ENCODE results near the gene INAFM1. TPM values are rescaled to one million over a fixed set of nuclear protein-coding genes. Genes with fewer than 3 reads are reported as not detected.
"Not testable (repeated sequence)": the region's sequence is repeated elsewhere in the genome, so short reads cannot be mapped to it uniquely, and the experiment has no call there.

Gene INAFM1
- total and polyA plus RNA-seq, 12 donors, result 6.9 to 183 (median 61.8) TPM

DNA sequence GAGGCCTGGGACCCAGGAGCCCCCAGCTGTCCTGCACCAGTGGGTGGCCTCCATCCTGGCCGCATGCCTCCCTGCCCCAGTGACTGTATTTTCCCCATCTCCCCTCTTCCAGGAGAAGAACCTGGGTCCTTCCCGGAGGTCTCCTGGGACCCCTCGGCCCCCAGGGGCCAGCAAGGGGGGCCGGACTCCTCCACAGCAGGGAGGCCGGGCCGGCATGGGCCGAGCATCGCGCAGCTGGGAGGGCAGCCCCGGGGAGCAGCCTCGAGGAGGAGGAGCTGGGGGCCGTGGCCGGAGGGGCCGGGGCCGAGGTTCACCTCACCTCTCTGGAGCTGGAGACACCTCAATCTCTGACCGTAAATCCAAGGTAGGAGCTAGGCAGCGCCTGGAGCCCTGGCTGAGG lies 14.2 kb upstream of the INAFM1 start:
- whole genome bisulfite sequencing, 4 donors, result 90 to 96% (median 91%) methylated on average over 3 to 17 of the region's 17 CpGs
- H3K27ac ChIP-seq, result no peak overlapping the region
- H3K9me3 ChIP-seq (replicated peaks in 1 of 3), result no peaks in the 10 kb centered on the region
- peaks cover 0 to 68% of the 10 kb centered on the region in 2 donors for H3K36me3 ChIP-seq (replicated peaks in 1 of 2)
- peaks cover 10 to 20% of the 10 kb centered on the region in 2 donors for H3K4me1 ChIP-seq (replicated peaks in 1 of 2)
- H3K4me3 ChIP-seq, result no peak overlapping the region
- TF ChIP-seq POLR2A (IDR thresholded peaks at IDR 0.05), result no peak
- TF ChIP-seq CTCF (IDR thresholded peaks at IDR 0.05), result no peak
- intact Hi-C loops (cut with DNase I), result no loop called here
- H3K27me3 ChIP-seq, result no peaks in the 10 kb centered on the region
- peak in 1 of 7 donors; percentile 36 for DNase-seq

GRCh38 chr19:47261946-47262793 lies 12.5 kb upstream of the INAFM1 start:
- 78 to 87% (median 84%) methylated on average over 13 to 14 of the region's 14 CpGs for WGBS, 4 donors

GRCh38 chr19:47264629-47265028 lies 10.1 kb upstream of the INAFM1 start:
- H3K27me3 ChIP-seq, result no peaks in the 10 kb centered on the region
- TF ChIP-seq POLR2A (IDR thresholded peaks at IDR 0.05) (no peak), CTCF (IDR thresholded peaks at IDR 0.05) (no peak)
- no peaks in the 10 kb centered on the region for H3K9me3 ChIP-seq (replicated peaks in 1 of 3)
- DNase-seq, result no peak
- H3K27ac ChIP-seq, result no peak overlapping the region
- whole genome bisulfite sequencing, 4 donors, result 87 to 93% (median 90%) methylated on average over 3 to 30 of the region's 30 CpGs
- intact Hi-C loops (cut with DNase I), result no loop called here
- H3K4me3 ChIP-seq, result no peak overlapping the region
- peaks cover 0 to 86% of the 10 kb centered on the region in 2 donors for H3K36me3 ChIP-seq (replicated peaks in 1 of 2)
- no peaks in the 10 kb centered on the region for H3K4me1 ChIP-seq (replicated peaks in 1 of 2)

More at GRCh38 chr19:47261946-47262793, 12.5 kb upstream of the INAFM1 start:
- H3K9me3 ChIP-seq (replicated peaks in 1 of 3); H3K27ac ChIP-seq; intact Hi-C loops (cut with DNase I); H3K27me3 ChIP-seq; H3K4me3 ChIP-seq: not testable (repeated sequence)
- Histone ChIP-seq H3K4me1 (replicated peaks in 1 of 2) (peaks cover 5 to 14% of the 10 kb centered on the region in 2 donors), H3K36me3 (replicated peaks in 1 of 2) (peaks cover 0 to 85% of the 10 kb centered on the region in 2 donors)
- peak in 1 of 7 donors; percentile 53 for DNase-seq

- peak in 5 of 7 donors; percentile 34 to 64 (median 45) for DNase-seq
- Histone ChIP-seq H3K27me3 (no peaks in the 10 kb centered on the region), H3K27ac (peak overlapping the region in 1 of 5 donors; percentile 40), H3K4me1 (replicated peaks in 1 of 2) (no peaks in the 10 kb centered on the region), H3K4me3 (no peak overlapping the region), H3K36me3 (replicated peaks in 1 of 2) (peaks cover 0 to 87% of the 10 kb centered on the region in 2 donors), H3K9me3 (replicated peaks in 1 of 3) (no peaks in the 10 kb centered on the region)
- intact Hi-C loops (cut with DNase I), result no loop called here
- 73 to 83% (median 79%) methylated on average over 19 to 21 of the region's 21 CpGs for WGBS, 4 donors
- TF ChIP-seq CTCF (IDR thresholded peaks at IDR 0.05), result no peak
- TF ChIP-seq POLR2A (IDR thresholded peaks at IDR 0.05), result no peak
These were observed 8.2 kb upstream of the INAFM1 start for GRCh38 chr19:47266401-47266941.

Measured in adrenal gland (tissue), 12 donors.